Anterior cingulate cortex (tissue), 58 donors: Measurements from ENCODE around the gene LRRC26.
A peak's percentile ranks its signal among the peaks of the same experiment; 100 is the strongest.
"Not testable (repeated sequence)": the region's sequence is repeated elsewhere in the genome, so short reads cannot be mapped to it uniquely, and the experiment has no call there.

Experiments used
- DNase-seq, 58 donors: peaks; one replicate each; lab custom pipeline; 2025; lab: John Stamatoyannopoulos, UW

The LRRC26 gene

DNA sequence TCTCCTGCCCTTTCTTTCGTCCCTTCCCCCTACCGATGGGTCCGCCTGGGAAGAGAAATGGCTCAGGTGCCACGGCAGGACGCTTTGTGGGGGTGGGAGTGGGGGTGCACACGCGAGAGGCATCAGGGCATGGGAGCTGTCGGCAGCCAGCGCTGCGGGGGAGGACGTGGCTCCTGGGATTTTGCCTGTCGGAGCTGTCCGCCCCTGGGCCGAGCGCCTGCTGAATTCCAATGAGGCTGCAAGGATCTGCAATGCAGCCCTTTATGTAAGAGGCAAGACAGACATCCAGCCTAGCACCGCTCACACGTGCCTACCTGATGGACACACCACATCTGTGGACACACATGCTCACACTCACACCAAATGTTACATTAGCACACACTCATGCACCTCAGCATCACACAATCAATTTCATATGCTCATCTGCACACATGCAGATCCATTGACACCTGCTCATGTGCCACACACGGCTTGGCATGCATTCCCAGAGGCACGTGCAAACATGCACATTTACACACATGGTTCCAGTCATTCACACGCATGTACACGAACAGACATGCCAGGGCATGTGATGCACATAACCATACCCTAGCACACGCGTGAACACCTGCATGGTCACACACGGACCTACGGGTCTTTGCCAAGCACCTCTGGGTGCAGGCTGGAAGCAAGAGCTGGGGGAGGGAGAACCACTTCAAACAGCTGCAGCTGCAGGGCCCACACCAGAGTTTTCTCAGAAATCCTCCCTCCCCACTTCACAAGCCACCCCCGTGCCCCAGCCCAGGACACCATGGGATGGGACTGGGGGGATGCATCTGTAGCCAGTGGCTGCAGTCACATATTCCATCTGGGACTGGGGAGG, 29.5 kb downstream of the LRRC26 start:
- peak in 39 of 58 donors; percentile 23 to 82 (median 53) for DNase-seq

DNA sequence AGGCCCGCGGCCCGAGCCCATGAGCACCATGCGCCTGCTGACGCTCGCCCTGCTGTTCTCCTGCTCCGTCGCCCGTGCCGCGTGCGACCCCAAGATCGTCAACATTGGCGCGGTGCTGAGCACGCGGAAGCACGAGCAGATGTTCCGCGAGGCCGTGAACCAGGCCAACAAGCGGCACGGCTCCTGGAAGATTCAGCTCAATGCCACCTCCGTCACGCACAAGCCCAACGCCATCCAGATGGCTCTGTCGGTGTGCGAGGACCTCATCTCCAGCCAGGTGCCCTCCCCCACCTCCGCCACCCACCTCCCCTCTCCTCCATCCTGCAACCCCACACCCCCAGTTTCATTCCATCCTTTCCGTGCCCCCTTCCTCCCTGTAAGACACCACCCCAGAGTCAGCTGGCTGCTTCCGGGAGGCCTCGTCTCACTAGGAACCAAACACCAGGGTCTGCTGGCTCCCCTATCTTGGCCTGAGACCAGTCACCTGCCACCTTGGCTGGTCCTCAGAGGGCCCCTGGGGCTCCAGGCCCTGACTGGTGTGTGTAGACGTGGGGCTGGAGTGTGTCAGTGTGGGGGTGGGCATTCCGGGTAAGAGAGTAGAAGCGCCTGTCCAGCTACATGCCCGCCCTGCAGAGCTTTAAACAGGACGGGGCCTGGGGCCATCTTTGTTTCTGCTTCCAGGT, 30.2 kb downstream of the LRRC26 start:
- no peak for DNase-seq

DNA sequence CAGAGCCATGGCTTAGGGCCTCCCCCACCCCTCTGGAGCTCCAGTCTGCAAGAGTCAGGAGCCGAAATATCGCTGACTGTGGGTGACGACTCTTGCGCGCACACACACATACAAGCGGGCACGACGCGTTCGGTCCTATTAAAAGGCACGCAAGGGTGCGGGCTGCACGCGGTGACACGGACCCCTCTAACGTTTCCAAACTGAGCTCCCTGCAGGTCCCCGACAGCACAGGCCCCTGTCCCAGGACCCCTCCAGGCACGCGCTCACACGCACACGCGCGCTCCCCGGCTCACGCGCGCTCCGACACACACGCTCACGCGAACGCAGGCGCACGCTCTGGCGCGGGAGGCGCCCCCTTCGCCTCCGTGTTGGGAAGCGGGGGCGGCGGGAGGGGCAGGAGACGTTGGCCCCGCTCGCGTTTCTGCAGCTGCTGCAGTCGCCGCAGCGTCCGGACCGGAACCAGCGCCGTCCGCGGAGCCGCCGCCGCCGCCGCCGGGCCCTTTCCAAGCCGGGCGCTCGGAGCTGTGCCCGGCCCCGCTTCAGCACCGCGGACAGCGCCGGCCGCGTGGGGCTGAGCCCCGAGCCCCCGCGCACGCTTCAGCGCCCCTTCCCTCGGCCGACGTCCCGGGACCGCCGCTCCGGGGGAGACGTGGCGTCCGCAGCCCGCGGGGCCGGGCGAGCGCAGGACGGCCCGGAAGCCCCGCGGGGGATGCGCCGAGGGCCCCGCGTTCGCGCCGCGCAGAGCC, 31.0 kb downstream of the LRRC26 start, which contains the start of gene GRIN1:
TSS of gene GRIN1 (plus strand) at position 433 of the 746 bp plus-strand sequence. CDS start 333 bp downstream, outside the sequence.
- DNase-seq, result peak in 30 of 58 donors; percentile 26 to 84 (median 62)

- DNase-seq, result peak in 44 of 58 donors; percentile 22 to 86 (median 66)
Measured at GRCh38 chr9:137138058-137138721, 31.7 kb downstream of the LRRC26 start.

DNA sequence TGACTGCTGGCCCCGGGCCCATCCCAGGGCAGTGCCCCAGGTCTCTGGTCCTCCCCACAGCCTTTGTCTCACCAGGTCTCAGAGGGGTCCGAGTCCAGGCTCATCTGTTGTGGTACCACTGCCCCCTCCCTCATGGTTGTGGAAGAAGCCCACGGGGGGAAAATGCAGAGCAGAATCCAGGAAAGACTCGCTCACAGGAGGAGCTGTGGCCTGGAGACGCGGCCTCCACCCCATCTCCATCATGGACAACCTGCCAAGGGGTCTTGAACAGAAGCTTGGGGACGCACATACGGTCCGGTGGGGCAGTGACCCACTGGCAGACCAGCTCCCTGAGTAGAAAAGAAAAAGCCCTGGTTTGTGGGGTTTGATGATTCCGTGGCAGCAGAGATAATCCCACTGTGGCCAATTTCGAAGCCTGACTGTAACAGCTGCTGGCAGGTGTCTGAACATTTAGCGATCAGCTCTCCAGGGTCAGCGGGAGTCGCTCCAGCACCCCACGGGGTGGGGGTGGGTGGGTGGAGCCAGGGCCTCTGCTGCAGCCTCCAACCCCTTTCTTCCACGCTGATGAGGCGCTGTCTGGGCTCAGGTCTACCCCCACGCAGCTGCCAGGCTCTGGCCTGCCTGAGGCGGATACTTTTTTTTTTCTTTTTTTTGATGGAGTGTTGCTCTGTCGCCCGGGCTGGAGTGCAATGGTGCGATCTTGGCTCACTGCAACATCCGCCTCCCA, 32.8 kb downstream of the LRRC26 start:
- no peak for DNase-seq

GRCh38 chr9:137136261-137136880, 33.5 kb downstream of the LRRC26 start:
- DNase-seq, result no peak

DNA sequence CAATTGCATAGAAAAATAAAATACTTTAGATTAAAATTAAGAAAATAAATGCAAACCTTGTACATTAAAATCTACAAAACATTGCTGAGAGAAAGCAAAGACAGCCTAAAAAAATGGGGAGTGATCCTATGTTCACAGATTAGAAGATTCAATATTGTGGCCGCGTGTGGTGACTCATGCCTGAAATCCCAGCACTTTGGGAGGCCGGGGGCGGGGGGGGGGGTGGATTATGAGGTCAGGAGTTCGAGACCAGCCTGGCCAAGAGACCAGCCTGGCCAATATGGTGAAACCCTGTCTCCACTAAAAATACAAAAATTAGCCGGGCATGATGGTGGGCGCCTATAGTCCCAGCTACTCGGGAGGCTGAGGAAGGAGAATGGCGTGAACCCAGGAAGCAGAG, 34.7 kb downstream of the LRRC26 start:
- DNase-seq, result not testable (repeated sequence)

DNA sequence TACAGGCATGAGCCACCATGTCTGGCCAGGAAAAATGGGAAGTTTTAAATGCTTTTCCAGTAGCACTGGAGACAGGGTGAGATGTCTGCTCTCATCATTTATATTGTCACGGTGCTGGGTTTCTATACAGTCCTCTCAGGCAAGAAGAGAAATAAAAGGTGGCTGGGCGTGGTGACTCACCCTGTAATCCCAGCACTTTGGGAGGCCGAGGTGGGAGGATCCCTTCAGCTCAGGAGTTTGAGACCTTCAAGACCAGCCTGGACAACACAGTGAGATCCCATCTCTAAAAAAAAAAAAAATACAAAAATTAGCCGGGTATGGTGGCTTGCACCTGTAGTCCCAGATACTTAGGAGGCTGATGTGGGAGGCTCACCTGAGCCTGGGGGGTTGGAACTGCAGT, 35.7 kb downstream of the LRRC26 start:
- DNase-seq, result no peak

GRCh38 chr9:137130176-137130755, 39.6 kb downstream of the LRRC26 start:
- no peak for DNase-seq

DNA sequence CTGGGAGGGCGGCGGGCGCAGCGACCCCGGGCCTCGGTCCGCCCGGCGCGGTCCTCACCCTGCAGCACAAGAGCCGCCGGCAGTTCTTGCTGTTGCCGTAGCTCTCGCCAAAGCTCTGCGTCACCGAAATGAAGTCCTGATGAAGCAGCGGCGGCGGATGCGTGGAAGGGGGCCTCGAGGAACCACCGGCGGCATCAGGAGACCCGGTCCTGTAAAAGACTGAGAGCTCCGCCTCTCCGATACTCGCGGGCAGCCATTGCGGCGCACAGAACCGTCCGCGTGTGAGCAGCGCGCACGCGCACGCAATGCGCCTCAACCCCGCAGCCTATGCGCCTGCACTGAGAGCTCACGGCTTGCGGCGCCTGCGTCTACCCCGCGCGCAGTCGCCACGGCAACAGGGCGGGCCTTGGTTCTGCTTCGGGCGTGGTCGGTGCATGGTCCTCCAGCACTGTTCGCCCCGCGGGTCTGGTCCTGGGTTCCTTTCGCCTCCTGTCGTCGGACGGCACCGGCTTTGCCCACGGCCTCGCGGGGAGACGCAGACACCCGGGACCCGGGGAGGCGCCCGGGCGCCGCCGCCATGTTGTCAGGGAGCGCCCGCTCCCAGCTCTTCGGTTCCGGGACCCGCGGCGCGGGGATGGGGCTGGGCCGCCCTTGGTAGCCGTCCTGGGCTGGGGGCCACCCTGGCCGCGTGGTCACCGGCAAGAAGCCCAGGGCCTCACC, 40.2 kb downstream of the LRRC26 start:
- DNase-seq, result peak in 57 of 58 donors; percentile 41 to 92 (median 79)

- DNase-seq, result no peak
Measured at GRCh38 chr9:137128862-137129455, 40.9 kb downstream of the LRRC26 start.

- no peak for DNase-seq
Measured at GRCh38 chr9:137128158-137128861, 41.5 kb downstream of the LRRC26 start.

DNA sequence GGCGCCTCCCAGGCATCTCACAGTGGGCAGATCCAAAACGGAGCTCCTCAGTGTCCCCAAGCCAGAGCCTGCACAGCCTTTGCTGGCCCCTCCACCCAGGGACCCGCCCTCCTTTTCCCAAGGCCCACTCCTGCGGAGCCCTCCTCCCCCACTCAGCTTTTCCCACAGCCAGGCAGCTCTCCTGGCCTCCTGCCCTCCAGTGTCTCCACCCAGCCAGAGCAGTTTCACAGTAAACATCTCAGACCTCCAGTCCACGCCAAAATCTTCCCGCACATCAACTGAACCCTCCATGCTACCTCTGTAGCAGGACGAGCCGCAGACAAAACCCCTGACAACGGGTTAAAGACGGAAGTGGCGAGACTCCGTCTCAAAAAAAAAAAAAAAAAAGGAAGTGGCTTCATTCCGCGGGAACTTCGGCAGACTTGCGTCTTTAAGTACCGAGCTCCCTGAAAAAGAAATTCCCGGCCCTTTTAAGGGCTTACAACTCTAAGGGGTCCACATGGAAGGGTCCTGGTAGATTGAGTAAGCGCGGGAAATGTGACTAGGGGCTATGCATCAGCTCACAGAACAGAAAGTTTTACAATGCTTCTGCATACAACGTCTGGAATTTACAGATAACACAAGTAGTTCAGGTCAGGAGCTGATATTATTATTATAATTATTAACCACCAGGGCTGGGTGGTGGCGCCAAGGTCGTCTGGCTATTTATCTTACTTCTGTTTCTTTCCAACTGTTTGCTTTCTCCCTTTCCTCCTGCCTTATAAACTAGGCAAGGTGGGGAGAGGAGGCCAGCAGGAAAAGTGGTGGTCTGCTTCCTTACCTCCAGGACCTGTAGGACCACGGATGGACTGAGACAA, 42.3 kb downstream of the LRRC26 start:
- peak in 1 of 58 donors; percentile 32 for DNase-seq

- no peak for DNase-seq
Measured at GRCh38 chr9:137126786-137127185, 43.1 kb downstream of the LRRC26 start.

- DNase-seq, result not testable (repeated sequence)
Measured at GRCh38 chr9:137123952-137124462, 45.8 kb downstream of the LRRC26 start.

DNA sequence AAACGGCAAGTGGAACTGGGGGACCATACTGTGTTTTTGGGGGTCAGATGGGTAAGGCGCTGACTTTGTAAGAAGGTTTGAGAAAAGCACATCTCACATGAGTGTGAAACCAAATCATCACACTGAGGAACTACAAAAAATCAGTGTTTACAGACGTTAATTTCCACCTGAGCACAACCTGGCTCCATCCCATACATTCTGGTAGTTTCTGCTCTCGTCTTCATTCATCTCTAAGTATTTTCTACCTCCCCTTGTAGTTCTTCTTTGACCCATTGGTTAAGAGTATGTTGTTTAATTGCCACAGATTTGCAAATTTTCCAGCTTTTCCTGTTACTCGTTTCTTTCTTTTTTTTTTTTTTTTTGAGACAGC, 46.4 kb downstream of the LRRC26 start:
- DNase-seq, result no peak
